Uterus (tissue), 4 donors: Measurements from ENCODE around the gene CPNE4. TPM values are rescaled to one million over a fixed set of nuclear protein-coding genes. Genes with fewer than 3 reads are reported as not detected.

Experiments used
- DNase-seq, 2 donors: peaks; one replicate each; pipeline ENCODE4 v3.0.0-alpha.2; 2019 to 2020
- H3K27ac ChIP-seq, 2 donors: fragments of 200-600 bp; sonication (generic); 1 replicate in 1 of 2; 2 replicates in 1 of 2; pipeline ENCODE4 v1.5.1; 2016 to 2018
- H3K27me3 ChIP-seq, 2 donors: fragments of 200-600 bp; sonication (generic); one replicate each; pipeline ENCODE4 v1.5.1; 2018 to 2019; ENCODE audit warnings: control low read depth in 1 of 2
- H3K36me3 ChIP-seq, 2 donors: fragments of 200-600 bp; sonication (generic); one replicate each; pipeline ENCODE4 v1.5.1; 2019; ENCODE audit warnings: control low read depth in 1 of 2
- H3K4me1 ChIP-seq, 2 donors: fragments of 200-600 bp; sonication (generic); one replicate each; pipeline ENCODE4 v1.5.1; 2018 to 2019; ENCODE audit warnings: control low read depth in 1 of 2
- H3K4me3 ChIP-seq, 2 donors: fragments of 200-600 bp; sonication (generic); 1 replicate in 1 of 2; 2 replicates in 1 of 2; pipeline ENCODE4 v1.5.1; 2018 to 2019; ENCODE audit warnings: mild to moderate bottlenecking in 1 of 2
- H3K9me3 ChIP-seq, 2 donors: fragments of 200-600 bp; sonication (generic); one replicate each; pipeline ENCODE4 v1.5.1; 2019; ENCODE audit warnings: control low read depth in 1 of 2
- POLR2A ChIP-seq, 2 donors: fragments of 450-650 bp; IDR thresholded peaks; one replicate each; pipeline ENCODE4 v1.6.1; 2016; ENCODE audit warnings: antibody characterized with exemption in 2 of 2, mild to moderate bottlenecking in 1 of 2, moderate library complexity in 1 of 2
- intact Hi-C: fragments of 100-400 bp; cut with DNase I; formaldehyde crosslinking; loops from one replicate; pipeline ENCODE4 v1.15.1; 2023; ENCODE audit warnings: low total_unique reads
- total RNA-seq, 4 donors: library from RNA; depleted of rRNA in 3 of 4; stranded (reverse); fragments of >200 nt in 3 of 4; gene quantifications; one replicate each; pipeline versions ENCODE4 v1.1.0 to v1.2.4, GENCODE V29; 2014 to 2023
- TF ChIP-seq, protein P1 (sequence below), 4 experiments: fragments of 200-600 bp in 2 of 4; fragments of 450-650 bp in 2 of 4; sonication (generic) in 2 of 4; IDR thresholded peaks; one replicate each; pipeline ENCODE4 v1.5.1; 2016 to 2019; ENCODE audit warnings: antibody characterized with exemption in 4 of 4, mild to moderate bottlenecking in 2 of 4, moderate library complexity in 1 of 4
- donor health status: DM: yes; HTN: yes; CAD: no.

The CPNE4 gene
- total RNA-seq, 4 donors from 2014 or later = 0.35 TPM; not detected in 3

DNA sequence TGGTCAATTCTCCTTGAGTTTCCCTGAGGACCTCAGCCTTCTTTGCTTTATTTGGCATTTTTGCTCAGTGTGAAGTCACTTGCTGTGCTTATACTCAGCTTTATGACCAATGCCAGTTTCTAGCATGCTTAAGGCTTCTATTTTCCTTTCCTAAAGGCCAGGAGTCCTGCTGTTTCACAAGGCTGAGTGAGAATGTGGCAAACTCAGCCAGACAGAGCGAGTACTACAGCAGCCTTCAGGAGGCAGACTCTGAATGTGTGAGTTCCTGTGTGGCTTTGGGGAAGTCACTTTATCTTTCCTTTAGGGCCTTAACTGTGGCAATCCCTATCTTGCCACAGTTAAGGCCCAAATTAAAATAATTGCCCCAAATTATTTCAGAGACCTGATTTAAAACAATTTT, 318.8 kb downstream of the CPNE4 start:
- intact Hi-C loops = no loop called here
- no peak for TF ChIP-seq POLR2A (IDR thresholded peaks at IDR 0.05)
- TF ChIP-seq, protein P1, sequence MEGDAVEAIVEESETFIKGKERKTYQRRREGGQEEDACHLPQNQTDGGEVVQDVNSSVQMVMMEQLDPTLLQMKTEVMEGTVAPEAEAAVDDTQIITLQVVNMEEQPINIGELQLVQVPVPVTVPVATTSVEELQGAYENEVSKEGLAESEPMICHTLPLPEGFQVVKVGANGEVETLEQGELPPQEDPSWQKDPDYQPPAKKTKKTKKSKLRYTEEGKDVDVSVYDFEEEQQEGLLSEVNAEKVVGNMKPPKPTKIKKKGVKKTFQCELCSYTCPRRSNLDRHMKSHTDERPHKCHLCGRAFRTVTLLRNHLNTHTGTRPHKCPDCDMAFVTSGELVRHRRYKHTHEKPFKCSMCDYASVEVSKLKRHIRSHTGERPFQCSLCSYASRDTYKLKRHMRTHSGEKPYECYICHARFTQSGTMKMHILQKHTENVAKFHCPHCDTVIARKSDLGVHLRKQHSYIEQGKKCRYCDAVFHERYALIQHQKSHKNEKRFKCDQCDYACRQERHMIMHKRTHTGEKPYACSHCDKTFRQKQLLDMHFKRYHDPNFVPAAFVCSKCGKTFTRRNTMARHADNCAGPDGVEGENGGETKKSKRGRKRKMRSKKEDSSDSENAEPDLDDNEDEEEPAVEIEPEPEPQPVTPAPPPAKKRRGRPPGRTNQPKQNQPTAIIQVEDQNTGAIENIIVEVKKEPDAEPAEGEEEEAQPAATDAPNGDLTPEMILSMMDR (IDR thresholded peaks at IDR 0.05) = no peak
- Histone ChIP-seq H3K4me3 (no peak overlapping the region), H3K36me3 (no peaks in the 10 kb centered on the region), H3K27ac (no peak overlapping the region), H3K4me1 (no peaks in the 10 kb centered on the region), H3K9me3 (no peaks in the 10 kb centered on the region), H3K27me3 (no peaks in the 10 kb centered on the region)
- no peak for DNase-seq

DNA sequence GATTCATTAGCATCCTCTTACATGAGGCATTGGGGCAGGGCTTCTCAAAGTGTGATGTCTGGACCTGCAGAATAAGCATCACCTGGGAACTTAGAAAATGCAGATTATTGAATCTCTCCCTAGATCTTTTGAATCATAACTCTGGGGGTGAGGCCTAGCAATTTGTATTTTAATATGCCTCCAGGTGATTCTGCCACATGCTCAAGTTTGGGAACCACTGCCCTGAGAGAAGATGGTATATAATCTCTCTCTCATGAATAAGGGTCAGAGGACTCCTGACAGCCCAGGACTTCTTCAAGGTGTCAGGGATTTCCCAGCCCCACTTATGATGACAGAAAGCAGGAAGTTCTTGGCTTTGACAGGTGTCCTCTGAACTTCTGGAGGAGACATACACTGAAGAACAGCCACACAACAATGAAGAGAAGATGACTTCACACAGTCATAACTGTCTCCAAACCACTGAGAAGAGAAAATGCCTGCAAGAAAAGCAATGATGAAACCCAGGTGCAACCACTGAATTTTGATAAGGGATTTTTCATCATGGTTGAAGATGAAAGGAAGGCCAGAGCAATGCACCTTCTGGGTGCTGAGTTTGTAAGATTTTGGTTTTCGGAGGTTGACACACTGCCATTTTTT, 320.1 kb downstream of the CPNE4 start:
- intact Hi-C loops = no loop called here
- no peak overlapping the region for H3K27ac ChIP-seq
- H3K27me3 ChIP-seq = no peaks in the 10 kb centered on the region
- DNase-seq = no peak
- no peak overlapping the region for H3K4me3 ChIP-seq
- H3K4me1 ChIP-seq = no peaks in the 10 kb centered on the region
- TF ChIP-seq, protein P1 (IDR thresholded peaks at IDR 0.05) = no peak
- TF ChIP-seq POLR2A (IDR thresholded peaks at IDR 0.05) = no peak
- no peaks in the 10 kb centered on the region for H3K36me3 ChIP-seq
- H3K9me3 ChIP-seq = no peaks in the 10 kb centered on the region

DNA sequence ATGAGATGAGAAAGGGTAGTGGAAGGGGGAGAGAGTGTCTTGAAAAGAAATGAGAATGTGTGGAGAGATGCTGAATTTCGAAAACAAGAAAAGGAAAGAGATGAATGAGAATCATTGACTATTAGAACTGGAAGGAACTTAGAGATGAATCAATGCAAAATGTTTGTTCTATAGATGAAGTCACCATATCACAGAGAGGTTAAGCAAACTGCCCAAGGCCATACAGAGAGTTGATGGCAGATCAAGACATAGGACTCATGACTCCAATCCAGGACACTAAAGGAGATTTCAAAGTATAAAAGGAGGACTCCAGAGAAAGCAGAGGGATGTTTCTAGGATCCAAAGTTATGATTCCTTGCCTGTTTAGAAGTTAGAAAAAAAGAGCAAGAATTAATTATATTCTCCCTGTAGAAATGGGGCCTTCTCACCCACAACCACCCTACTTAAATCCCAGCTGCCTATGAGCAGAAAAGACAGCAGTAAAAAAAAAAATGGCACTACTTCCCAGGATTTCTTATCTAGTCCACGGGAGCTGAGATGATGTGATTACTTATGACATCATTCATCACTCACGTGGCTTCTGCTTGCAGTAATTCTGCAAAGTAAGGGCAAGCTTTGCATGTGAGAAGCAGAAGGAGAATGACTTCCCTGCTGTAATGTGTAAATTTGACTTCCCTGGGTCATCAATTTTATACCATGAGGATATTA, 321.2 kb downstream of the CPNE4 start:
- Histone ChIP-seq H3K27me3 (no peaks in the 10 kb centered on the region), H3K4me3 (no peak overlapping the region), H3K4me1 (no peaks in the 10 kb centered on the region), H3K27ac (no peak overlapping the region), H3K9me3 (no peaks in the 10 kb centered on the region), H3K36me3 (no peaks in the 10 kb centered on the region)
- no peak for DNase-seq
- intact Hi-C loops = no loop called here
- TF ChIP-seq POLR2A (IDR thresholded peaks at IDR 0.05) = no peak
- TF ChIP-seq, protein P1 (IDR thresholded peaks at IDR 0.05) = no peak

DNA sequence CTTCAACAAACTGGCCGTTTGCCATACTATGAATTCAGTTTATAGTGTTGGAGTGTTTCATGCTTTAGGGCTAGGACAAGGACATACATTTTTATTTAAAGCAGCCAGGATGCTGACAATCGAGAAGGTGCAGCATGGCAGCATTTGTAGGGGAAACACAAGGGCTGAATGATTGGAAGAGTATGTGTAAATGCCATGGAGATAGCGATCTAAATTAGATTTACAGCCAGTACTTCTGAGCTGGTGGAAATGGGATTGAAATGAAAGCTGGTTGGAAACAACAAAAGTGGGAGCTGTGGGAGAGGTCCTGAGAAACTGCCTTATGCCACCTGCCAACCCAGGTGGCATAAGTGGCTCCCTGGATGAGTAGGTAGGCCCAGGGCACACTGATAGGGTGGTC, 322.2 kb downstream of the CPNE4 start:
- intact Hi-C loops = no loop called here
- DNase-seq = no peak
- no peaks in the 10 kb centered on the region for H3K4me1 ChIP-seq
- H3K27me3 ChIP-seq = no peaks in the 10 kb centered on the region
- H3K4me3 ChIP-seq = no peak overlapping the region
- no peaks in the 10 kb centered on the region for H3K36me3 ChIP-seq
- no peaks in the 10 kb centered on the region for H3K9me3 ChIP-seq
- TF ChIP-seq, protein P1 (IDR thresholded peaks at IDR 0.05) = no peak
- no peak for TF ChIP-seq POLR2A (IDR thresholded peaks at IDR 0.05)
- no peak overlapping the region for H3K27ac ChIP-seq

DNA sequence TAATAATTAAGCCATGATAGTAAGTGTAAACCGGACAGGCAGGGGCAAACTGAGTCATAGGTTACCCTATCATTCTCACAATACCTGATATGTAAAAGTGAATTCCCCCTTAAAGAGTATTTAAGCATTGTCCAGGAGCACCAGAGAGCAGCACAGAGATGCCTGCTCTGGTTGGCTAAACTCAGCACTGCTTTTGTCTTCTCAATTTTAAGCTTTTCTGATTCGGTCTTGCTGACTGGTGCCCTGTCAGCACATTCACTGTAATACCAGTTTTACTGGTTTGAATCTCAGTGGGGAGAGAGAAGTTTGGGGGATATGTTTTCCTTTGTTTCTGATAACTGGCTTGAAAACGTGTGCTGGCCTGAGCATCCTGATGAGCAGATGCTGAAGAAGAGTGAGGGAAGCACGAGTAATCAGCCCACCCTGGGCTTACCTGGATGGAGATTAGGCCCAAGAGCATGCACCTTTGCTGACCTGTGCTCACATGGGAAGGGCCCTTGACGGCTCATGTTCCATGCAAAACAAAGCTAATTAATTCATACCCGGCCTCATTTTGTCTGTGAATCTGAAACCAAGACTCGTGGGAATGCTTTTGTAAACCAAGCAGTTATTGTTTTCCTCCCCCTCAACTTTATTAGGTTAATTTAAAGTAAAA, 323.6 kb downstream of the CPNE4 start:
- Histone ChIP-seq H3K9me3 (no peaks in the 10 kb centered on the region), H3K4me1 (no peaks in the 10 kb centered on the region), H3K27ac (no peak overlapping the region), H3K4me3 (no peak overlapping the region), H3K36me3 (no peaks in the 10 kb centered on the region), H3K27me3 (no peaks in the 10 kb centered on the region)
- intact Hi-C loops = no loop called here
- DNase-seq = no peak
- TF ChIP-seq, protein P1 (IDR thresholded peaks at IDR 0.05) = no peak
- TF ChIP-seq POLR2A (IDR thresholded peaks at IDR 0.05) = no peak
